HG02852 (cell line): ENCODE data around the gene CUEDC2.
A peak's percentile ranks its signal among the peaks of the same experiment; 100 is the strongest.

Experiments
- ATAC-seq: cut with Tn5 transposase; IDR thresholded peaks from one replicate; pipeline ENCODE4 v1.9.1; 2021; ENCODE audit warnings: mild to moderate bottlenecking, moderate library complexity; ENCODE audit not compliant: unreplicated experiment

Gene CUEDC2, protein sequence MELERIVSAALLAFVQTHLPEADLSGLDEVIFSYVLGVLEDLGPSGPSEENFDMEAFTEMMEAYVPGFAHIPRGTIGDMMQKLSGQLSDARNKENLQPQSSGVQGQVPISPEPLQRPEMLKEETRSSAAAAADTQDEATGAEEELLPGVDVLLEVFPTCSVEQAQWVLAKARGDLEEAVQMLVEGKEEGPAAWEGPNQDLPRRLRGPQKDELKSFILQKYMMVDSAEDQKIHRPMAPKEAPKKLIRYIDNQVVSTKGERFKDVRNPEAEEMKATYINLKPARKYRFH

DNA sequence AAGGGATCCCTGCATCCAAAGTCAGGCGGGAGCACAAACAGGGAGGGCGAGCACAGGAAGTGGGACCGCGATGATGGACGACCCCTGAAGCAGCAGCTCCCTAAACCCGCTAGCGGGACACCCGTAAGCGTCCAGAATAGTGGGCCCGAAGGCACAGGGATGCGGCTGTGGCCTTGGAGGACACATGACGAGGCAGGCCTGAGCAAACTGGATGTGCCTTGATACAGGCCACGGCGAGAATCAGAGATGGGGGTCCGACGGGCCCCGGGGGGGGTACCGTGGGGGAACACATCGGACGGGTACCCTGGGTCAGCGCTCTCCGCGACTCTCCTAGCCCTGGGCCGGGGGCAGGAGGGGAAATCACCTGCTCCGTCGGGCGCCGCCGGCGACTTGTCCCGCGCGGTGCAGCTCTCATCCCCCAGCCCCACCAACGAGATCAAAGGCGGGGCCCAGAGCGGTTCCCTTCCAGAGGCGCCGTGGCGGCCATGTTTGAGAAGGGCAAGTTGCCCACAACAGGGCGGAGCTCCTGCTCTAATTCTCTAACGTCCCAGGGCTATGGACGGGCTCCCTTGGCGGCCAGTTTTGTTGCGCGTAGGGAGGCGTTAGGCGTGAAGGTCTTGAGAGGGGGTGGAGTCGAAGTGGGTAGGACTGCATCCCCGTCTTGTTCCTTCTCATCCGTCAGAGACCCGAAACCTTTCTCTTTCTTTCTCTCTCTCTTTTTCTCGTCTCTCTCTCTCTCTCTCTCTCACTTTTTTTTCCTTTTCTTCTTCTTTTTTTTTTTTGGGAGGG, at the start of gene CUEDC2:
CUEDC2 (minus strand) TSS at position 413 of the 789 bp plus-strand sequence. CDS start 7,386 bp downstream, outside the sequence.
- peak; percentile 90 for ATAC-seq

DNA sequence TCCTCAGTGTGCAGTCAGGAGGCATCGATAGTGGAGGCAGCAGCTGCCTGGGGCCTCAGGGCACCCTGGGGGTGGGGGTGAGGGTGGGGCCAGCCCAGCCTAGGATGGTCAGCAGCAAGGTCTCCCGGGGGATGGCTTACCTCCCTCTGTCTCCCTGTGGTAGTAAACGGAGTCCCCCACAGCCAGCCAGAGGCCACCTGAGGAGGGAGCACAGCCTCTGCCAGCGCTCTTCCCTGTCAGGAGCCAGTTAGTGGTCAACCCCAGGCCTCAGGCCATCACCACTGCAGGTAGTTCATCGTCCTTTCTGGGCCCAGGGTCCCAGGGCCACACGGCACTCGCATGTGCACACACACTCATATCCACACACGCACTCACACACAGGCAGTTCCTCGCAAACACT, 48.0 kb upstream of the CUEDC2 start:
- ATAC-seq, result no peak

DNA sequence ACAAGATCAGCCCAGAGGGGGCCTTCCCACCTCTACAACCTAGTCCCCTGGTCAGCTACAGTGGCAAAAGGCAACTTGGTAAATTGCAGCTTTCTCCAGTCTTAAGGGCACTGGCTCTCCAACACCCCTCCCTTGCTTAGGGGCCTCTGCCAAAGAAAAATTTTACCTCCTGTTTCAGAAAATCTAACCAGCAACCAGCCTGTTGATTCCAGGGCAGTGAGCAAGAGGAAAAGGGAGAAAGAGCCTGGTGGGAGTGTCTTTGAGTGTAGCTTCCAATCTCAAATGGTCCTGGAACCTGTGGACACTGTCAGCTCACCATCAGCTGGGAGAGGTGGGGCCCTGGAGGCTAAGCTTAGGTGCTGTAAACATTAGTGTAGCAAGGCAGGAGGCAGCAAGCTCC, 47.3 kb upstream of the CUEDC2 start:
- no peak for ATAC-seq

DNA sequence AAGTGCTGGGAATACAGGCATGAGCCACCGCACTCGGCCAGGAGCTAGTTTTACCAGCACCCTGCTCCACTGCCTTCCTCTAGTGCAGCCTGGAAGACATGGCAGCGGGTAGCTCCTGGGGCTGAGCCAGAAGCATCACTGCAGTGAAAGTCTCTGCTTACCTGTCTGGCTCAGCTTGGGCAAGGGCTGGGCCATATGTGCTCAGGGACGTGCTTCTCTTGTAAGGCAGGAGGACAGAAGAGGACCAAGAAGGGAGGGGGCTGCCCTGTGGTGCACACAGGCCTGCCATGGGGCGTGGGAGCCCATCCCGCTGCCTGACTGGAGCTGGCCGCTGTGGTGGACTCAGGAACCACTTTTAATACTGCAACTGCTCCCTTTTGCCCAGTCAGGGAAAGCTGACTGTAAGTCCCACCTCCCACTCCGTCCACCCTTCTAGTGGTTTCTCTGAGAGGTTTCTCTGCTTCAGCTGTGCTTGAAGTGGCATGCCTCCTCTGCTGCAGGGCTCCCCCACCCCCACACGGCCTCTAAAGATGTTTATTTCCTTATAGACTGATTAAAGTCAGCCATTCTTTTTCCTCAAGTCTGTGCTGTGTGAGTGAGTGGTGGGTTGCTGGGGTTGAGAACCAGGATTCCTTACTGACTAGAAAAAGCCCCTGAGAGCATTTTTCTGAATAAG, 44.2 kb upstream of the CUEDC2 start:
- no peak for ATAC-seq

DNA sequence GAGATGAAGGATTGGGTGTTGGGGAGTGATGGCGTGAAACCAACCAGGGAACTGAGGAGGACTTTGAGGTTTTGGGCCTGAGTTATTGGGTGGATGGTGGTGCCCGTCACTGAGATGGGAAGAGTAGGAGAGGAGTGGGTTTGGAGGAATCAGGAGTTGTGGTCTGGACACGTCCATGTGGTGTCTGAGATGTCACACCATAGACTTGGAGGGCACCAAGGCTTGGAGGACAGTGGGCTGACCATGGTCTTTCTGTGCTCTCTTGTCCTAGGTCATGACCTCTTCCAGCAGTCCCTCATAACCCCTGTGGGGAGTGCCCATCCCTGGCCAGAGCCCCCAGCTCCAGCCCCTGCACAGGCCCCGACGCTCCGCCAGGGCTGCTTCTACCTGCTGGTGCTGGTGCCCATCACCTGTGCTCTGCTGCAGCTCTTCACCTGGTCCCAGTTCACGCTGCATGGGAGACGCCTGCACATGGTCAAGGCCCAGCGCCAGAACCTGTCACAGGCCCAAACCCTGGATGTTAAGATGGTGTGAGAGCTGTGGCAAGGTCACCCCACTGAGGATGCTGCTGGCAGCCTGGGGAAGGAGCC, 43.2 kb upstream of the CUEDC2 start:
- ATAC-seq, result no peak

DNA sequence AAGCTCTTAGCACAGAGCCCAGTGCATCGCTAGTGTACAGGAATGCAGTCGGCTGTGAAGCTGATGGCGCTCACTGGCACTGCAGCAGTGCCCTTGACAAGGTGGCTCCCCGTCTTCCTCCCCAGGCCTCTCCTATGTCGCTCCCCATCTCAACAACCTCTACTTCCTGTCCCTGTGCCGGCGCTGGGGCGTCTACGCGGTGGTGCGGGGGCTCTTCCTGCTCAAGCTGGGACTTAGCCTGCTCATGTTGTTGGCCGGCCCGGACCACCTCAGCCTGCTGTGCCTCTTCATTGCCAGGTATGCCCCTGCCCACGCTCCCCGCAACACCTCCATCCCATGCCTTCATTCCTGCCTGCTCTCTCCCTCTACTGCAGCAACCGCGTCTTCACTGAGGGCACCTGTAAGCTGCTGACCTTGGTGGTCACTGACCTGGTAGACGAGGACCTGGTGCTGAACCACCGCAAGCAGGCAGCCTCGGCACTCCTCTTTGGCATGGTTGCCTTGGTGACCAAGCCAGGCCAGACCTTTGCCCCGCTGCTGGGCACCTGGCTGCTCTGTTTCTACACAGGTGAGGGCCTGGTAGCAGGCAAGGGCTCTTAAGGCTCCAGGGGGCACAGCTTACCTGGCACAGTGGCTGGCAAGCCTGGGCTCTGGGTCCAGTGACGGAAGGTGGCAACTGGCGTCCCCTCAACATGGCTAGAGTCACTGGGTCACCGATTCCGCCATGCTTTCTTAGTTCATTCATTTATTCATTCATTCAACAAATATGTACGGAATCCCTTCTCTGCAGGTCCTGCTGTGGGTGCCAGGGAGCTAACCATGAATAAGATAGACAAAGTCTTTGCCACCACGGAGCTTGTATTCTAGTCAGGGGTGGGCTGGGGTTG, 41.3 kb upstream of the CUEDC2 start:
- ATAC-seq, result no peak

DNA sequence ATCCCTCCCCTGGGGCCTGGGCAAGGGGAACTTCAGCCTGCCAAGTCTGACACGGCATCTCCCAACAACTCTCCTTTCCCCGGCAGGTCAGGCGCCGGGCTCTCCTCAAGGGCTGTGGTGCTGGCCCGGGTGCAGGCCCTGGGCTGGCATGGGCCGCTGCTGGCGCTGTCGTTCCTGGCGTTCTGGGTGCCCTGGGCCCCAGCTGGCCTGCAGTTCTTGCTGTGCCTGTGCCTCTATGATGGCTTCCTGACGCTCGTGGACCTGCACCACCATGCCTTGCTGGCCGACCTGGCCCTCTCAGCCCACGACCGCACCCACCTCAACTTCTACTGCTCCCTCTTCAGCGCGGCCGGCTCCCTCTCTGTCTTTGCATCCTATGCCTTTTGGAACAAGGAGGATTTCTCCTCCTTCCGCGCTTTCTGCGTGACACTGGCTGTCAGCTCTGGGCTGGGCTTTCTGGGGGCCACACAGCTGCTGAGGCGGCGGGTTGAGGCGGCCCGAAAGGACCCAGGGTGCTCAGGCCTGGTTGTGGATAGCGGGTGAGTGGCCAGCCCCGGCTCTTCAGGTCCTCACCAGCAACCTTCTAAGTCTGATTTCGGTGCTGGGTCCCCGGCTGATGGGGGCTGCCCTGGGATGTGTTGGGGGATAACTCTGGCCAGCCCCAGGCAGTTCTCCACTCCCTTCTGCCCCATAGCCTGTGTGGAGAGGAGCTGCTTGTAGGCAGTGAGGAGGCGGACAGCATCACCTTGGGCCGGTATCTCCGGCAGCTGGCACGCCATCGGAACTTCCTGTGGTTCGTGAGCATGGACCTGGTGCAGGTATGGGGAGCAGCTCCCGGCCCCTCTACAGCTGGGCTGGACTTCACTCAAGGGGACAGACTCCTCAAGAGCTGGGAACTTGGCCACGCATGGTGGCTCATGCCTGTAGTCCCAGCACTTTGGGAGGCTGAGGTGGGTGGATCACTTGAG, 38.5 kb upstream of the CUEDC2 start:
- ATAC-seq, result no peak

DNA sequence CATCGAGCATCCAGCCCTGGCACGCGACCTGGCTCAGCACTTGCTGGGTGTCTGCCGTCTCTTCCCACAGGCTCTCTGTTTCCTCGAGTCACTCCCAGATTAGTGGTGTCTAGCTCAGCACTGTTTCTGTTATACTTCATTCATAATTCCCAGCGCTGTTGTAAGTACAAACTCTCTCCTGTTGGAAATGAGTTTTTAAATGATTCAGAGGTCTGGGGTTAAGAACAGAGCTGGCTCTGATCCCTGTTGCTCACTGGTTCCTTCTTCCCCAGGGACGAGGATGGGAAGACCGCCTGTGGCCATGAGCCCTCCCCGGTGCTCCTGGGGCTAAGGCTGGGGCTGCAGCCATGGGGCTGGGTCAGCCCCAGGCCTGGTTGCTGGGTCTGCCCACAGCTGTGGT, 36.3 kb upstream of the CUEDC2 start:
- no peak for ATAC-seq

DNA sequence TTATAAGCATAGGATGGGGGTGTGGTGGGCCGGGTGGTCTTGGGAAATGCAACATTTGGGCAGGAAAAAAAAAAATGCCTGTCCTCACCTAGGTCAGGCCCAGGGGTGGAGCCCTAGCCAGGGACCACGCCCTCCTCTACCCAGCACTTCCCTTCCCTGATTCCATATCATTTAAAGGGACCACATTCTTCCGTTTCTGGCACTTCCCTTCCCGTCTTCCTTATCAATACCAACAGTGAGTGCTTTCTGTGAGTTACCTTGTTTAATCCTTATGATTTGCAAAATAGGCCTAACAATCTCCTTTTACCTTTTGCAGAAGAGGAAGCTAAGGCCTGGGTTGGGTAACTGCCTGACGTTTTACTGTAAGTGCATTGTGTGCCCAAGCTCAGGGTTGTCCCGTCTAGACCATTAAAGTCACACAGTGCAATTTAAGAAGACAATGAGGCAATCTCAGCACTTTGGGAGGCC, 35.6 kb upstream of the CUEDC2 start:
- no peak for ATAC-seq

DNA sequence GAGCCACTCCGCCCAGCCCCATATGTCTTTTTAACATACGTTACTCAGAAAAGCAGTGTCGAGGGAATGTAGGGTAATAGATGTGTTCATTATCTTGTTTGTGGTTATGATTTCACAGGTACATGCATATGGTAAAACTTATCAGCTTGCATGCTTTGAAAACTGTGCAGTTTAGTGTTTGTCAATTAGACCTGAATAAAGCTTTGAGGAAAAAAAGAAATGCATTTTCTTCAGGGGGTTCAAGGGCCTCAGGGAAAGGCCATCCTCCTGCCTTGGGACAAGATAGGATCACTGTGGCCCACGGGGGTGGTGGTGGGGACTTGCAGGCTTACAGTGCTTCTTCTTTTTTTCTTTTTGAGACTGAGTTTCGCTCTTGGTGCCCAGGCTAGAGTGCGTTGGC, 34.9 kb upstream of the CUEDC2 start:
- ATAC-seq, result no peak

DNA sequence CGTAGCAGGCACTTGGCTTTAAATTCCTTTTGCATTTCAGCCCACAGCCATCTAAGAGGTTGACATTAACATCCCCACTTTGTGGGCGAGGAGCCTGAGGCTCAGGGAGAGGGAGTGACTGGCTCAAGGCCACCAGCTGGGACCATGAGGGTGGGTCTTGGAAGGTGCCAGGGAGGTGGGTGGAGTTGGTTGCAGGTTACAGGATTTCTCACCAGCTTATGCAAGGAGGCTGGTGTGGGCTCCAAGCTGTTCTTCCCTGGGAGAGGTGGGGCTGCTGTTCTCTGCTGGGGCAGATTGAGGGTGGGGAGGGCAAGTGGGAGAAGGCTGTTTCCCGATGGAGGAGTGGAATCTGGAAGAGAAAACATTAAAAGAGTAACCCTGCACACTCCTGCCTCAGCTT, 33.1 kb upstream of the CUEDC2 start:
- ATAC-seq, result no peak

DNA sequence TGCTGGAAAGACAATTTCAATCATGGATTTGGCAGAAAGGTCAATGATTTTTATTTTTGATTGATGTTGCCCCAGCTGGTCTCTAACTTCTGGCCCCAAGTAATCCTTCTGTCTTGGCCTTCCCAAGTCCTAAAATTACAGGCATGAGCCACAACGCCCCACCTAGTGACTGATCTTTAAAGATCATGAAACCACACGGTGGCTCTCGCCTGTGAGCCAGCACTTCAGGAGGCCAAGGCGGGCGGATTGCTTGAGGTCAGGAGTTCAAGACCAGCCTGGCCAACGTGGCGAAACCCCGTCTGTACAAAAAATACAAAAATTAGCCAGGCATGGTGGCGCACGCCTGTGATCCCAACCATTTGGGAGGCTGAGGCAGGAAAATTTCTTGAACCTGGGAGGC, 31.6 kb upstream of the CUEDC2 start:
- ATAC-seq, result no peak

DNA sequence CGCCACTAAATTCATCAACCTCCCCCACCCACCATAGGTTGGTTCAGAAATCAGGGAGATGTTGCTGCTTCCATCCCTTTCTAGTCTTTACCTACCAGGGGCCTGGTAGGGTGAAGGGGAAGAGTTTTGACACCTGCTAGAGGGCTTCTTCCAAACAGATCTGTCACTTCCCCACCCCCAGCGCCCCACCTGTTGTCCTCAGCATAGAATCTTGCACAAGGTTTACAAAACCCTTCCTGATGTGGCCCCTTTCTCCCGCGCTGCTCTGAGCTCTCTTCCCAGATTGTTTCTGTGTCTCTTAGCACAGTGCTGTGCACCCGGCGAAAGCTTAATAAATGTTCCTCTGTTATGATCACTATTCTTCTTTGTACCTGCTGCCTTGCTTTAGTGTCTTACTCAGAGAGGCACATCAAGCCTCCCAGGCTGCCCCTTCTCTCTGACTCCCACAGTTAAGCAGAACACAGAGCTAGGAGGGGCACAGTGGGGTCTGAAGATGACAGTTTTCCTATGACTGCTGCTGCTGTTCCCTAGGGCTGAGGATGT, 30.2 kb upstream of the CUEDC2 start:
- ATAC-seq, result no peak

DNA sequence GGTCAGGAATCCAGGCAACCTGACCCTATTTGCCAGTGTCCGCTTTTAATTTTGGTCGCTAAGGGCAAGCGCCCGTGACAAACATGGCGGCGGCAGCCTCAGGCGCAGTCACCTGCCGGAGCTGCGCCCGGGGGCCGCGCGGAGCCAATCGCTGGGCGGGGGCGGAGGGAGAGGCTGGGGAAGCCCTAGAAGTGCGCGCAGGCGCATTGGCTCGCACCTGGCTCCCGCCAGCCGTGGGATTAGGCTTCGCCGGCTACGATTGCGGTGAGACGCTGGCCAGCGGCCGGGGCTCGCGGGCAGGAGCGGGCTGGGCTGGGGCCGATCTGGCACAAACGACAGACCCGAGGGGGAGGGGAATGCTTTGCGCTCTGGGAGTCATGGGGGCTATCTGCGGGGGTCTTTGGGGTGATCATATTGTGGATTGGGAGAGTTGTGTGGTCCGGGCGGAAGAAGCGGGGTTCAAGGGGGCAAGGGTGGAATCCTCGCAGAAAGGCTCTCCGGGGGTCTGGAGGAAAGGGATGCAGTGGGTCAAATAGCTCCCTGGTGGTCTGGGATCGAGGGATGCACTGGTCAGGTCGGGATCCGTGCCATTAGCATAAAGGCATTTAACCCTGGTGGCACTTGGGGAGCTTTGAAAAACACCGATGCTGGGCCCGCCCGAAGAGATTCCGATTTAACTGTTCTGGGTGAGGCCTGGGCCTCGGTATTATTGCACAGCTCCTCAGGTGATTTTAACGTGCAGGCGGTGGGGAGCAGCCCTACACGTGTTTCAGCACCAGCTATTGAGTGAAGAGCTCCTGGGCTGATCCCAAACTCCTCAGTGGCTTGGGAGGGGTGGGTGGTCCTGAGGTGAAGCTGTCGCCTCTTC, 29.0 kb upstream of the CUEDC2 start:
- ATAC-seq, result peak; percentile 84

DNA sequence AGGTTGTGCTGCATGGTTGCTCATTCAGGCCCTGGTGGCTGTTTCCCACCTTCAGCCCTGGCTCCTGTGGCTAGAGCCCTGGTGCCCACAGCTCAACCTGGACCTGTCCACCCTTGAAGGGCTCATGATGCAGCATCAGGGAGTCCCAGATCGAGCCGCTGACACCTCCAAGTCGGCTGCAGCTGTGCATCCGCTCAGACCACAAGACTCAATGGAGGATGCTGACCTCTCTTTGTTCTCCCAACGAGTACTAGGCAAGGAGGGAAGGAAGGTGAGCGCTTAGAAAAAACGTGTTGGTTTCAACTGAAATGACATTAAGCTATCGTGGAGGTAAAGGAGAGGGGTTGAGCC, 28.4 kb upstream of the CUEDC2 start:
- ATAC-seq, result peak; percentile 36

DNA sequence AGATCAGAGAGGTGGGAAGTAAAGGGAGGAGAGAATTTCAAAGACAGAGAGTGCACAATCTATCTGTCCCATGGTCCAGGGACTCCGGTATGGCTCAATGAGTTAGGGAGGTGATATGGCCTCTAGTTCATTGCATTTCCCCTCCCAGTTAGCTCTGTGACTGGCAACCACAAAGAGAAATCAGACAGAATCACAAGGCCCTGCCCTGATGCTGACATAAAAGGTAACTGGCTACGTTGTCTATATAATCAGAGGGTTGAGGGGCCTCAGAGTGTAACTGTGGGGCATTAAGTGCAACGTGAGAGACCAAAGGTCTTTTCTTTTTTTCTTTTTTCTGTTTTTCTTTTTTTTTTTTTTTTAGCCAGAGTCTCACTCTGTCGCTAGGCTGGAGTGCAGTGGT, 26.3 kb upstream of the CUEDC2 start:
- no peak for ATAC-seq

DNA sequence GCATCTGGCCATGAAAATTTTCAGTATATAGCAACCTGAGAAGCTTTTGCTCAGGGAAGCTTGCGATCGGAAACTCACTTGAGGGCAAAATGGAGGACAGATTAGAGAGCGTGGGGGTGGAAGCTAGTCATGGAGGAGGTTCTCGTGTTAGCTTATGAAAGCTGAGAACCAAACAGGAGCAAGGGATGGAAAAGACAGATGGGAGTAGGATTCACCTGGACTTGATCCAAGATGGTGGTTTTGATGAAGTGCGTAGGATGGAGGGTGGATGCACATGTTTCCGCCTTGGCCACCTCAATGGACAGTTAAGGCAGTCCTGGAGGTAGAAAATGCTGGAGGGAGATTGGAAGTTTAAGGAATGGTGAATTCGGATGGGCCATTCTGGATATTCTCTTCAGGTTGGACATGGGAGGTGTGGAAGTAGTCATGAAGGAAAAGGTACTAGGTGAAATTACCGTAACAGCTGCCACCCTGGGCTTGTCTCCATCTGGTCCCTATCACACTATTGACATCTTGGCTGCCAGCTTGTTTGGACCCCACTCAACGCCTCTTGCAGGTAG, 25.3 kb upstream of the CUEDC2 start:
- no peak for ATAC-seq
